HG02852 (cell line): ENCODE measurements around the gene MPV17L.
"Not testable (repeated sequence)": the region's sequence is repeated elsewhere in the genome, so short reads cannot be mapped to it uniquely, and the experiment has no call there.

Source experiments
- ATAC-seq: cut with Tn5 transposase; IDR thresholded peaks from one replicate; pipeline ENCODE4 v1.9.1; 2021; ENCODE audit warnings: mild to moderate bottlenecking, moderate library complexity; ENCODE audit not compliant: unreplicated experiment

Gene MPV17L

GRCh38 chr16:15407756-15408155 lies 12.2 kb downstream of the MPV17L start:
- not testable (repeated sequence) for ATAC-seq

DNA sequence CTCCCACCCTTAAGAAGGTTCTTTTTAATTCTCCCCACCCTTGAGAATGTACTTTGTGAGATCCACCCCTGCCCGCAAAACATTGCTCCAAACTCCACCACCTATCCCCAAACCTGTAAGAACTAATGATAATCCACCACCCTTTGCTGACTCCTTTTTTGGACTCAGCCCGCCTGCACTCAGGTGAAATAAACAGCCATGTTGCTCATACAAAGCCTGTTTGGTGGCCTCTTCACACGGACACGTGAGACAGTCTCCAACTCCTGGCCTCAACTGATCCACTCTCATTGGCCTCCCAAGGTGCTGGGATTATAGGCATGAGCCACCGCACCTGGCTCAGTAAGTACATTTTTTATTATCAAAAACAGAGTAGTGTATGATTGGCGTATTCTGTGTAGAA lies 13.9 kb downstream of the MPV17L start:
- not testable (repeated sequence) for ATAC-seq

DNA sequence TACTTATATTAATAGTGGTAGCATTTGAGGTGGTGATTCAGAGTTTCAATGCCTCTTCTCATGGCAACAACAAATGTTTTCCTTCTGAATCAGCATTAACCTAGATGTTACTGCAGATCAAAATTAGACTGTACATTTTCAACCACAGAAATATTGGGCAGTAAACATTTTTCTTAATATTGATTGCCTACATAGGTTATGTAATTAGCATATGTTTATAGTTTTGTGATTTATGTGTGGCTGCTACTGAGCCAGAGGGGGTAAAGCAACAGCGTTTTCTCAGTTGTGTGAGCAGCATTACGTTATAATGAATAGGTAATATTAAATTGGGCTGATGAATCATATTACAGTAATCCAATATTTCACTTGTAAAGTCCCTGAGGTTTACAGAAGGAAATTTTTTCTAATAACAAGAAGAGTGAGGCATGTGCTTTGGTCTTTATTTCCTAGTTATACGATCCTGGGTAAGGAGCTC lies 20.0 kb downstream of the MPV17L start:
- no peak for ATAC-seq

GRCh38 chr16:15417197-15417596 lies 21.6 kb downstream of the MPV17L start:
- ATAC-seq = no peak

- ATAC-seq = no peak
Measured at GRCh38 chr16:15418206-15418605, 22.7 kb downstream of the MPV17L start.

- ATAC-seq = not testable (repeated sequence)
Measured at GRCh38 chr16:15421696-15422095, 26.1 kb downstream of the MPV17L start.

- no peak for ATAC-seq
Measured at GRCh38 chr16:15422222-15422621, 26.7 kb downstream of the MPV17L start.

DNA sequence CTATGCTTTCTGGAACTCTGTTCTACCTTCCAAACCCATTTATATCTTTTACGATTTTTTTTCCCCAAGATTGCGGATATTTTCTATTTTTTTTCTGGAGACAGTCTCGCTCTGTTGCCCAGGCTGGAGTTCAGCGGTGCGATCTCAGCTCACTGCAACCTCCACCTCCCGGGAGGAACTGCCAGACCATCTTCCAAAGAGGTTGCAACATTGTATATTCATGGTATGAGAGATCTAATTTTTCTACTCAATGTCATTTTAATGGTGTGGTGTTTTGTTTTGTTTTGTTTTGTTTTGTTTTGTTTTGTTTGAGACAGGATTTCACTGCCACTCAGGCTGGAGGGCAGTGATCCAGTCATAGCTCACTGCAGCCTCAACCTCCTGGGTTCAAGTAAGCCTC lies 30.3 kb downstream of the MPV17L start:
- ATAC-seq = no peak

DNA sequence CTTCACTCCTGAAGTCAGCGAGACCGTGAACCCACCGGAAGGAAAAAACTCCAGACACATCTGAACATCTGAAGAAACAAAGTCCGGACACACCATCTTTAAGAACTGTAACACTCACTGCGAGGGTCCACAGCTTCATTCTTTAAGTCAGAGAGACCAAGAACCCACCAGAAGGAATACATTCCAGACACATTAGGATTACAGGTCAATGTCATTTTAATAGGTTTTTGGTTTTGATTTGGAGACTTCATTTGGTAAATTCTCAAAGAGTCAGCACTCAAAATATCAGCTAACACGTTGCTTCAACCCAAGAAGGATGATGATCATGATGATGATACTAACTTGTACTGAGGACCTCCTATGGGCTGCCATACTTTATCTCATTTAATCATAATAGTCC lies 31.2 kb downstream of the MPV17L start:
- ATAC-seq = no peak

DNA sequence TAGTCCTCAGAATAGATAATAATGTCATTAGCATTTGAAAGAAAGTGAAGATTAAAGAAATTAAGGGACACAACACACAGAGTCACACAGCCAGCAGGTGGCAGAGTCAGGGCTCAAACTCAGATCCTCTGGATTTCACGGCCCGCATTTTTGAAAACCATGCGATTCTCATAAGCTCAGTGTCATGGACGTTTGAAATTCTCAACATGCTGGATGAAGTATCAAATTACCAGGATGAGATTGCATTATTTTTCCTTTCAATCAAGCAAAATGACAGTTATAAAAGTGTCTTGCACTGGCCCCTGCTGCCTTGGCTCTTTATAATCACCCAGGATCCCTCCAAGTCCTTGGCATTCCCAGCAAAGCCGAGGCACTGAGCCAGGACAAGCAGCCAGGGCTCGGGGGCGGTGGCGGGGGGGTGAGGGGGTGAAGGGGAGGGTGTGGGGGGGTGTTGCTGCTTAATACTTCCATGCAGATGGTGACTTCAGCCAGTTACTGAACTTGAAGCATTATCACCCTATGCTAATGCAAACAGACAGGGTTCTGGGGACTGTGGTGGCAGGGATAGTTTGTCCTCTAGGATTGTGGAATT lies 32.2 kb downstream of the MPV17L start:
- ATAC-seq = no peak

GRCh38 chr16:15430884-15431283 lies 35.3 kb downstream of the MPV17L start:
- ATAC-seq = not testable (repeated sequence)

- no peak for ATAC-seq
Measured at GRCh38 chr16:15434079-15434424, 38.5 kb downstream of the MPV17L start.

DNA sequence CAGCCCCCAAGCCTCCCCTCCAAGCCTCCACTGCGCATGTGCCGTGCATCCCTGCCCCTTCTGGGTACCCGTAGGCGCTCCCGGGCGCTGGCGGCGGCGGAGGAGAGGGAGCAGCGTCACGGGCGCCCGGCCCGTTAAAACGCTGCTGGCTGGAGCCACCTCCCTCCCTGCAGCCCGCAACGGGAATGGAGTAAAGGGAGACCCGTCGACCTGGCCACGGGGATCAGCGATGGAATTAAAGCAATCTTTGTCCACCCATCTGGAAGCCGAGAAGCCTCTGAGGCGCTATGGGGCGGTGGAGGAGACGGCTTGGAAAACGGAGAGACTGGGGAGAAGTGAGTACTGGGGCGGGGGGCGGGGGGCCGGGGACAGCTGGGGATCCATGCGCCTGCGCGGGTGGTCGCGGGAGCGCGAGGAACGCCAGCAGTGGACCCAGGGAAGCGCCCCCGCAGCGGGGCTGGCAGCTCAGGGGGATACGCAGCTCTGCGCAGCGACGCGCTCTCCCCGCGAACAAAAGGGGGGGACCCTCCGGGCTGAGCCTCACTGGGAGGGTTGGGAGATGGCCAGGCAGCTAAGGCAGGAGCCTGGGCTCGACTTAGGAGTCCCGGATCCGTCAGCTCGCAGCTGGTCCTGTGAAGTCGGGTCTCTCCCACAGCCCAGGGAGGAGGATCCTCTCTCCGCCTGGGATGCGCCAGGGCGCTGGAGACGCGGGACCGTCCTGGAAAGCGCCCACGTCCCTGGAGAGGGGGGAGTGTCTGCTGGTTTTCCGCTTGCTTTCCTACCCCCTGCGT lies 39.1 kb downstream of the MPV17L start, which contains the start of gene BMERB1:
BMERB1 (plus strand) TSS at position 164 of the 791 bp plus-strand sequence; CDS start at position 230, 66 bp downstream.
- ATAC-seq = no peak

- no peak for ATAC-seq
Measured at GRCh38 chr16:15435216-15435864, 39.8 kb downstream of the MPV17L start.

GRCh38 chr16:15439102-15439501 lies 43.5 kb downstream of the MPV17L start:
- no peak for ATAC-seq

DNA sequence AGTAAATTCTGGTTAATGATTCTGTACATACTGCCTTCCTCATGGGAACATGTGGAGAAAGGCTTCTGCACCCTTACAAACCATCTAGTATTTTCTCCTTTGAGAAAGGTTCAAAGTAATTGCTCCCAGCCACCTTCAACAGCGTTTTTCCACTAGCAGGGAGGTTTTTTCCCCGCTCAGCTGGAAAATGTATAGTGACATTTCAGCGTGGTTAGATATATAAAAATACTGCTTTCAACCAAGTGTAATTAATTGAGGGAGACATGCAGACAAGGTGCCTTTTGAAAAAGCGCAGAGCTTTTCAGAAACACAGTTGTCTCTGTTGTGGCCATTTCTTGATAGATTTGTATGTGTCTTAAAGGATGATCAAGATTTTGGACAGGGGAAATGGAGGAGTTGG lies 44.0 kb downstream of the MPV17L start:
- no peak for ATAC-seq

- no peak for ATAC-seq
Measured at GRCh38 chr16:15440852-15441251, 45.3 kb downstream of the MPV17L start.

DNA sequence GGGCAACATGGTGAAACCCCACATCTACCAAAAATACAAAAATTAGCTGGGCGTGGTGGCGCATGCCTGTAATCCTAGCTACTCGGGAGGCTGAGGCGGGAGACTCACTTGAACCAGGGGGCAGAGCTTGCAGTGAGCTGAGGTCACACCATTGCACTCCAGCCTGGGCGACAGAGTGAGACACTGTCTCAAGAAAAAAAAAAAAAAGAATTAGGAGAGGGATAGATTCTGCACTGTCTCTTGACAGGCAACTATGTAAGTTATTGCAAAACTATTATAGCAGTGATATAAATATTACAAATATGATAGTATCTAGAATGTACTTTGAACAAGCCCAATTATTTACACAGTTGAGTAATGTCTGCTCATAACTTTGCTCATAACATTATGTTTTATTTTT lies 46.6 kb downstream of the MPV17L start:
- ATAC-seq = not testable (repeated sequence)

DNA sequence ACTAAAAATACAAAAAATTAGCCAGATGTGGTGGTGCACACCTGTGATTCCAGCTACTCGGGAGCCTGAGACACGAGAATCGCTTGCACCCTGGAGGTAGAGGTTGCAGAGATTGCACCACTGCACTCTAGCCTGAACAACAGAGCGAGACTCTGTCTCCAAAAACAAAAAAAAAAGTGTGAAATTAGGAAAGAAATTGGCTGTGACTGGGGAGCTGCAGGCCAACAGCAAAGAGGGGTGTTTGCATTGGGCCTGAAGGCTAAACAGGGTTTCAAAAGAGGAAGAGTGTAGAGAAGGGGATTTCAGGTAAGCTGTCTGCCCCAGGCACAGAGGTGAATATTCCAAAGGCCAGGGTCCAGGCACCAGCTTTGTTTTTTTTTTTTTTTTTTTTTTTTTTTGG lies 48.2 kb downstream of the MPV17L start:
- no peak for ATAC-seq

- no peak for ATAC-seq
Measured at GRCh38 chr16:15444264-15444663, 48.7 kb downstream of the MPV17L start.

DNA sequence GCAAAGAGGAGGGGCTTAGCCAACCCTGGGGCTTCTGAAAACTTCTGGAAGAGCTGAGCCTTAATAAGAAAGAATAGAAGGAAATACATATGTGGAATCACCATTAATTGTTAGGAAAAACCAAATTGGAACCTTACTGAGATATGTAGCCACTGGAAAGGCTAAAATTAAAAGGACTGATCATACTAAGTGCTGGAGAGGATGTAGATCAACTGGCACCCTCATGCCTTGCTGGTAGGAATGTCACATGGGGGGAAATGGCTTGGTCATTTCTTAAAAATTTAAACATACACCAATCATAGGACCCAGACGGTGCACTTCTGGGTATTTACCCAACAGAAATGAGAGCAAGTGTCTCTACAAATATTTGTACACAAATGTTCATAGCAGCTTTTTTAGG lies 49.9 kb downstream of the MPV17L start:
- ATAC-seq = no peak

DNA sequence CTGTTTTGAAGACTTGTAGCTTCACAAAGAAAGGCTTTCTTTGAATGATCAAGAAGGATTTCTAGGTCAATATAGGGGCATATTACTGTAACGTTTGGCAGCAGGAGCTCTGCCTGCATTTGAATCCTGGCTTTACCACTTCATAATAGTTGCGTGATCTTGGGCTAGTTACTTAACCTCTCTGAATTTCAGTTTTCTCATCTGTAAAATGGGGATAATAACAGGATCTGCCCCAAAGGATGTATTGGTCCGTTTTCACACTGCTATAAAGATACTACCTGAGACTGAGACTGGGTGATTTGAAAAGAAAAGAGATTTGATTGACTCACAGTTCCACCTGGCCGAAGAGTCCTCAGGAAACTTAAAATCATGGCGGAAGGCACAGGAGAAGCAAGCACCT lies 51.3 kb downstream of the MPV17L start:
- no peak for ATAC-seq
